HepG2 (cell line): ENCODE measurements around the gene CST3. TPM values are rescaled to one million over a fixed set of nuclear protein-coding genes. Genes with fewer than 3 reads are reported as not detected.

Source experiments
- ASH2L ChIP-seq: fragments of 300-600, 200-600 bp; sonication (generic); IDR thresholded peaks from 2 replicates; pipeline ENCODE4 v1.7.0; 2017; ENCODE audit warnings: low read depth, mild to moderate bottlenecking, moderate library complexity, mixed read lengths, low read length; ENCODE audit not compliant: insufficient read length
- CBX2 ChIP-seq, 2 experiments: fragments of 200-600 bp in 1 of 2; sonication (generic); formaldehyde crosslinking in 1 of 2; IDR thresholded peaks; 2 replicates each; pipeline versions ENCODE4 v1.7.0 to v1.8.1; 2018 to 2022; ENCODE audit warnings: low read depth in 2 of 2, low read length in 1 of 2, mild to moderate bottlenecking in 1 of 2, missing genetic modification reagents in 1 of 2
- CCAR2 ChIP-seq: fragments of 200-400 bp; formaldehyde crosslinking; optimal IDR thresholded peaks from 2 replicates; pipeline ENCODE3; 2018; ENCODE audit warnings: low read depth, mild to moderate bottlenecking, low read length, moderate library complexity
- EP300 ChIP-seq, 3 experiments: sonication (generic) in 1 of 3; formaldehyde crosslinking in 1 of 3; IDR thresholded peaks; 2 replicates each; pipeline versions ENCODE4 v1.5.1 to v1.6.1; 2011 to 2020; ENCODE audit warnings: low read depth in 2 of 3, low read length in 2 of 3, borderline replicate concordance in 1 of 3, improper control_type of control experiment in 1 of 3, mild to moderate bottlenecking in 1 of 3, missing genetic modification reagents in 1 of 3, moderate library complexity in 1 of 3
- FOXK2 ChIP-seq: fragments of 450-650 bp; IDR thresholded peaks from 2 replicates; pipeline ENCODE4 v1.6.1; 2016
- FOXO1 ChIP-seq: sonication (generic); formaldehyde crosslinking; IDR thresholded peaks from 2 replicates; pipeline ENCODE4 v1.4.0; 2020; ENCODE audit warnings: missing genetic modification reagents
- JDP2 ChIP-seq: sonication (generic); formaldehyde crosslinking; IDR thresholded peaks from 2 replicates; pipeline ENCODE4 v1.8.1; 2022; ENCODE audit warnings: missing genetic modification reagents, borderline replicate concordance
- KLF15 ChIP-seq: sonication (generic); formaldehyde crosslinking; IDR thresholded peaks from 2 replicates; pipeline ENCODE4 v1.8.1; 2023; ENCODE audit warnings: borderline replicate concordance, mild to moderate bottlenecking, inconsistent platforms, missing genetic modification reagents, mixed read lengths
- RXRB ChIP-seq: IDR thresholded peaks from 2 replicates; pipeline ENCODE4 v1.6.1; 2016; ENCODE audit warnings: borderline replicate concordance, missing genetic modification reagents, missing compliant biosample characterization
- TEF ChIP-seq: sonication (generic); formaldehyde crosslinking; IDR thresholded peaks from 2 replicates; pipeline ENCODE4 v1.5.0; 2020; ENCODE audit warnings: missing genetic modification reagents
- ZKSCAN1 ChIP-seq: fragments of 150-350 bp; IDR thresholded peaks from 2 replicates; pipeline ENCODE4 v1.6.1; 2014; ENCODE audit warnings: low read length
- ZMYM4 ChIP-seq: sonication (generic); formaldehyde crosslinking; IDR thresholded peaks from 2 replicates; pipeline ENCODE4 v1.8.1; 2023; ENCODE audit warnings: mild to moderate bottlenecking, missing genetic modification reagents
- ZNF17 ChIP-seq: sonication (generic); formaldehyde crosslinking; IDR thresholded peaks from 2 replicates; pipeline ENCODE4 v1.5.0; 2020; ENCODE audit warnings: mild to moderate bottlenecking, missing genetic modification reagents
- ZNF460 ChIP-seq: sonication (generic); formaldehyde crosslinking; IDR thresholded peaks from 2 replicates; pipeline ENCODE4 v1.5.1; 2020; ENCODE audit warnings: missing genetic modification reagents, mild to moderate bottlenecking, borderline replicate concordance
- ZNF468 ChIP-seq: sonication (generic); formaldehyde crosslinking; IDR thresholded peaks from 2 replicates; pipeline ENCODE4 v1.8.0; 2022; ENCODE audit warnings: mild to moderate bottlenecking, moderate library complexity, missing genetic modification reagents
- ZNF562 ChIP-seq: sonication (generic); formaldehyde crosslinking; IDR thresholded peaks from 2 replicates; pipeline ENCODE4 v1.8.0; 2022; ENCODE audit warnings: missing genetic modification reagents, borderline replicate concordance
- ZNF569 ChIP-seq: sonication (generic); formaldehyde crosslinking; IDR thresholded peaks from 2 replicates; pipeline ENCODE4 v1.5.0; 2020; ENCODE audit warnings: mild to moderate bottlenecking, missing genetic modification reagents, moderate library complexity, borderline replicate concordance
- ZNF737 ChIP-seq: sonication (generic); formaldehyde crosslinking; IDR thresholded peaks from 2 replicates; pipeline ENCODE4 v1.5.0; 2020; ENCODE audit warnings: missing genetic modification reagents, mild to moderate bottlenecking, borderline replicate concordance
- polyA plus RNA-seq, 8 experiments: library from polyadenylated mRNA; depleted of rRNA in 3 of 8; stranded (reverse) in 7 of 8; unstranded in 1 of 8; fragments of >200 nt; fragmentation: Illumina TruSeq in 4 of 8; extraction: Trizol in 4 of 8; gene quantifications; 2 replicates each; pipeline versions ENCODE4 v1.2.1 to v1.2.3, GENCODE V29; 2011 to 2016; ENCODE audit warnings: low read depth in 4 of 8, missing spikeins in 1 of 8, mixed read lengths in 1 of 8; ENCODE audit not compliant: insufficient read depth in 1 of 8
- total RNA-seq, 5 experiments: library from RNA; depleted of rRNA; stranded (reverse); fragments of >200 nt; fragmentation: Illumina TruSeq; extraction: Trizol; gene quantifications; 2 replicates each; pipeline ENCODE4 v1.2.3, GENCODE V29; 2016; ENCODE audit warnings: low read depth in 1 of 5
- TF ChIP-seq, protein P1 (sequence below): sonication (generic); formaldehyde crosslinking; IDR thresholded peaks from 2 replicates; pipeline ENCODE4 v1.8.0; 2022; ENCODE audit warnings: mild to moderate bottlenecking, missing genetic modification reagents, borderline replicate concordance
- TF ChIP-seq, protein P2 (sequence below): sonication (generic); formaldehyde crosslinking; IDR thresholded peaks from 2 replicates; pipeline ENCODE4 v1.4.0; 2020; ENCODE audit warnings: missing genetic modification reagents, mild to moderate bottlenecking, borderline replicate concordance

The CST3 gene
- total and polyA plus RNA-seq, 2 of the 13 experiments (the other 11 are each of a cell fraction or from before 2014, with no cell fraction given), result 690 to 1,005 TPM

GRCh38 chr20:23640671-23641667 lies 3.2 kb upstream of the CST3 start (continued):
- no peak for TF ChIP-seq ZNF17 (CRISPR knock-in tag)
- TF ChIP-seq ZMYM4 (CRISPR knock-in tag), result peak; percentile 68
- TF ChIP-seq CCAR2, result no peak
- no peak for TF ChIP-seq FOXK2
- TF ChIP-seq ZKSCAN1, result no peak
- TF ChIP-seq ZNF562, result no peak
- TF ChIP-seq, protein P1, sequence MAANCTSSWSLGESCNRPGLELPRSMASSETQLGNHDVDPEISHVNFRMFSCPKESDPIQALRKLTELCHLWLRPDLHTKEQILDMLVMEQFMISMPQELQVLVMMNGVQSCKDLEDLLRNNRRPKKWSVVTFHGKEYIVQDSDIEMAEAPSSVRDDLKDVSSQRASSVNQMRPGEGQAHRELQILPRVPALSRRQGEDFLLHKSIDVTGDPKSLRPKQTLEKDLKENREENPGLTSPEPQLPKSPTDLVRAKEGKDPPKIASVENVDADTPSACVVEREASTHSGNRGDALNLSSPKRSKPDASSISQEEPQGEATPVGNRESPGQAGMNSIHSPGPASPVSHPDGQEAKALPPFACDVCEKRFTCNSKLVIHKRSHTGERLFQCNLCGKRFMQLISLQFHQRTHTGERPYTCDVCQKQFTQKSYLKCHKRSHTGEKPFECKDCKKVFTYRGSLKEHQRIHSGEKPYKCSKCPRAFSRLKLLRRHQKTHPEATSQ (CRISPR knock-in tag), result peak; percentile 77; the same call in 1 of the 2 replicates
- TF ChIP-seq RXRB (CRISPR knock-in tag), result peak; percentile 97
- TF ChIP-seq ZNF468 (CRISPR knock-in tag), result no peak
- TF ChIP-seq ASH2L, result no peak
- TF ChIP-seq ZNF460 (CRISPR knock-in tag), result no peak
- 0 out of 2 replicates have a peak, but pooled peaks have one; percentile 17 for TF ChIP-seq ZNF737 (CRISPR knock-in tag)
- TF ChIP-seq FOXO1 (CRISPR knock-in tag), result peak; percentile 88
- TF ChIP-seq, protein P2, sequence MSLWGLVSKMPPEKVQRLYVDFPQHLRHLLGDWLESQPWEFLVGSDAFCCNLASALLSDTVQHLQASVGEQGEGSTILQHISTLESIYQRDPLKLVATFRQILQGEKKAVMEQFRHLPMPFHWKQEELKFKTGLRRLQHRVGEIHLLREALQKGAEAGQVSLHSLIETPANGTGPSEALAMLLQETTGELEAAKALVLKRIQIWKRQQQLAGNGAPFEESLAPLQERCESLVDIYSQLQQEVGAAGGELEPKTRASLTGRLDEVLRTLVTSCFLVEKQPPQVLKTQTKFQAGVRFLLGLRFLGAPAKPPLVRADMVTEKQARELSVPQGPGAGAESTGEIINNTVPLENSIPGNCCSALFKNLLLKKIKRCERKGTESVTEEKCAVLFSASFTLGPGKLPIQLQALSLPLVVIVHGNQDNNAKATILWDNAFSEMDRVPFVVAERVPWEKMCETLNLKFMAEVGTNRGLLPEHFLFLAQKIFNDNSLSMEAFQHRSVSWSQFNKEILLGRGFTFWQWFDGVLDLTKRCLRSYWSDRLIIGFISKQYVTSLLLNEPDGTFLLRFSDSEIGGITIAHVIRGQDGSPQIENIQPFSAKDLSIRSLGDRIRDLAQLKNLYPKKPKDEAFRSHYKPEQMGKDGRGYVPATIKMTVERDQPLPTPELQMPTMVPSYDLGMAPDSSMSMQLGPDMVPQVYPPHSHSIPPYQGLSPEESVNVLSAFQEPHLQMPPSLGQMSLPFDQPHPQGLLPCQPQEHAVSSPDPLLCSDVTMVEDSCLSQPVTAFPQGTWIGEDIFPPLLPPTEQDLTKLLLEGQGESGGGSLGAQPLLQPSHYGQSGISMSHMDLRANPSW (CRISPR knock-in tag), result peak; percentile 48; the same call in 1 of the 2 replicates
- no peak for TF ChIP-seq JDP2 (CRISPR knock-in tag)
- no peak for TF ChIP-seq CBX2 (IDR thresholded peaks at IDR 0.05; ENCODE audit: low read depth, low read length)
- no peak for TF ChIP-seq CBX2 (CRISPR knock-in tag; IDR thresholded peaks at IDR 0.05; ENCODE audit: low read depth)
- no peak; the same call in 1 of the 2 replicates for TF ChIP-seq TEF (CRISPR knock-in tag)
- TF ChIP-seq EP300 (IDR thresholded peaks at IDR 0.05; ENCODE audit: low read depth in 2 of 2, low read length in 2 of 2), result peak in 1 of 2 experiments; percentile 22; a peak in 1 of 4 replicates
- peak; percentile 53; the same call in 1 of the 2 replicates for TF ChIP-seq EP300 (CRISPR knock-in tag; IDR thresholded peaks at IDR 0.05; ENCODE audit: borderline replicate concordance)
- TF ChIP-seq KLF15 (CRISPR knock-in tag), result no peak
- no peak for TF ChIP-seq ZNF569 (CRISPR knock-in tag)
